Activated T-cell treated with anti-CD3 and anti-CD28 coated beads for 24 hours (primary cell): ENCODE results near the gene MSANTD4.
"Not testable (repeated sequence)": the region's sequence is repeated elsewhere in the genome, so short reads cannot be mapped to it uniquely, and the experiment has no call there.

Experiments
- DNase-seq: peaks from one replicate; pipeline ENCODE4 v3.0.0-alpha.2; 2020; ENCODE audit warnings: low read depth

MSANTD4 gene

DNA sequence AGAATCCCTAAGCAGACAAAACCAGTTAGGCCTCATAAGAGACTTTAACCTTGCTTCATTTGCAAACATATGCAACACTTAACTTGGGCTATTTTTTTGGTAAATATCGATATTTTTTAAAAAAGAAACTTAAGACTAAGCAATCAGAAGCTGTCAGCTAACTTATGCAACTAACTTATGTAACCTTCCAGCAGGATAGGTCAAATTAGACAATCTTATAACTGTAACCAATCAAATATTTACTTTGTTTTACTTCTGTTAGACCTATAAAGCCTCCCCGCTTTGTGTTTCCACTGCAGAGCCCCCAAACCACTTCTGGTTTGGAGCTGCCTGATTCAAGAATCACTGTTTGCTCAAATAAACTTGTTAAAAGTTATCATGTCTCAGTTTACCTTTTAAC lies 8.0 kb downstream of the MSANTD4 start:
- DNase-seq, result no peak

DNA sequence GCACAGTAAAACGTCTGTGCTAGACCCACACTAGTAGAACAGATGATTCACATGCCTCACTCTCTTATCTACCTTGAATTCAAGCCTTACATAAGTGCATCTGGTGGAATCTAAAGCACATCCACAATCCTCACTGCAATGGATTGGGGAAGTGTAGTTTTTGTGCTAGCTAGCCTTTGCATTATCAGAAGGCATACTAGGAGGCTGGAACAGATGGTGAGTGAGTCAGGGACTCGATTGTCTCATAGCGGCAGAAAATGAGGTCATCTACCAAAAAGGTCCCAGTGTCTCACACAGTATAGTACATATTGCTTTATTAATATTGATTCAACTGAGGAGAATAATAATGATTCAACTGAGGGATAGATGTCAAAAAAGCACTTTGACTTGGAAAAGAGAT lies 9.3 kb downstream of the MSANTD4 start:
- no peak for DNase-seq

DNA sequence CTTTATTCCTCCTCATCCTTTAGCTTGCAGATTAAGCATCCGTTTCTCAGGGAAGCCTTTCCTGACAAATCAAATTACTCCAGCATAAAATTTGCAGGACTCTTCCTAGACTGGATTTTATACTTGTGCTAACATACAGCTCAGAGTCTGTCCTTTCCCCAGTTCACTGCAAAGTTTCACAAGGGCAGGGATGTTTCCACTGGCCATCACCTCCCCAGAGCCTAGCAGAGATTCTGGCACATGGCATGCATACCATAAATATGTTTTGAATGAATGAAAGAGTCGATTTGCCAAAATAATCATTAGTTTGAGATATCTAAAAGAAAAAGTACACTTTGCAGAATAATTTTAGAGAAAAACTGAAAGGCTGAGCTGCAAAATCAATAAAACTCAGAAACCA lies 10.6 kb downstream of the MSANTD4 start:
- no peak for DNase-seq

DNA sequence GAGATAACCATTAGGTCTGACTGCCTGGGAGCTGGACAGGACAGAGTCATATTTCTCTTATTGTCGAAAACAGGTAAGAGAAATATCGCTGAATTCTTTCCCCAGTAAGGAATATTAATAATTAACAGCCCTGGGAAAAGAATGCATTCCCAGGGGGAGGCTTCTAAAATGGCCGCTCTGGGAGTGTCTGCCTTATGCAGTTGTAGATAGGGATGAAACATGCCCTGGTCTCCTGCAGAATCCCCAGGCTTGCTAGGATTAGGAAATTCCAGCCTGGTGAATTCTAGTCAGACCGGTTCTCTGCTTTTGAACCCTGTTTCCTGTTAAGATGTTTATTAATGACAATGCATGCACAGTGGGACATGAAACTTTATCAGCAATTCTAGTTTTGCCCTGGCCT lies 18.9 kb downstream of the MSANTD4 start:
- DNase-seq, result not testable (repeated sequence)

DNA sequence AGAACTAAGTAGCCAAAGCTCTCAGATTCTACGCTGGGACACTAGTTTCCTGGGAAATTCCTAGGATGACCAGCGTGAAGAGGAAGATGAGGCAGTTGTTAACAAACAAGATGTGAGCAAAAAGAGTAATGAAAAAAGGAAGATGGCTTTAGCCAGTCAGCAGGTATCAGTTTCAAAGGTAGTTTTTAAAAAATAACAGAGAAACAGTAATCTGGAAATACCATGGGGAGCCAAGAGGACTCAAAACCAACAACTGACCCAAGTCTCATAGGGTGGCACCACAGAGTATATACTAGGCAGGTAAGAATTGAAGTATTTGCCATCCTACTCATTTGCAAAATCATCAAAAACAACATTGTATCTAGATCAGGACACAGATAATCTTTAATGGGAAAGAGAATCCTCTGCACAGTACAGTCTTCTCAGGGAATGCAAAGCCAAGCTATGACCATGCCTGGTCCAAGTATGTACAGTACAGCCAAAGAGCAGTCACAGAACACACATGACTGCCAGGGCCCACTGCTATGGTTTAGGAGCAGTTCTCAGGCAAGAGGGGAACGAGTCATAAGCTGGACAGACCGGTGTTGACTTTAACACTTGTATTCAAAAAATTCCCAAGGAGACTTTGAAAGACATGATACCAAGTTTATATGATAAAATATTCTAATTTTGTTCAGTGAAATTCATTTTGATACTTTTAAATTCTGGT lies 20.6 kb downstream of the MSANTD4 start:
- no peak for DNase-seq

DNA sequence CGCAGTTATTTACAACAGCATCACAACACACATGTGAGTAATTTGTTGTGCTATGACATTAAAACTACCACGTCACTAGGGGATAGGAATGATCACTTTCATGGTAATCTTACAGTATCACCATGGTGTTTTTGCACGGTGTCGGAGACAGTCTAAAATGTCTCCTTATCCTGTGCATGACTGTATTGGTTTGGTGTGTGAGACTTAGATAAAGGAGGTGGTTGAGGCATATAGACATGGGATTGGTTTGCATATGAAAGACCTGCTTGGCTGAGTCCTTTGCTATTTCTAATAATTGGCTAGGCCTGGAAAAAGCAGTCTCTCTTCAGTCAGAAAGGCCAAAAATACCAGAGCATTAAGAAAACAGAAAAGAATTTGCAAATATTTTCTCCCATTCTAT lies 30.2 kb downstream of the MSANTD4 start:
- no peak for DNase-seq

DNA sequence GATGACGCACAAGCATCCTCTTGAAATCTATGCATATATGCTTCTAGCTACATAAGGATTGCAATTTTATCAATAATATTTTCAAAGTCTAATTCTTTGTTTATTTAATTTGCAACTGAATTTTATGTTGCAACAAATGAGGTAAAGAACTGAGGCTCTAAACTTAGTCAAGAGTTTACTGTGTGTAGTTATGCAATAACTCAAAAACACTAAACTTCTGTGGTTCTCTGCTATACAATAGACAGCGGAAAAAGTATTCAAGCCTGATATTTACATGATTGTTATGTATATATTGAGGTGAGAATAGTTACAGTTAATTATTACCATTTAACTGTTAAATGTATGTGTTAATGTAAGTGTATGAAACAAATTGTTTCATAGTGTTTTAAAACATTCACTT lies 32.9 kb downstream of the MSANTD4 start:
- DNase-seq, result no peak

DNA sequence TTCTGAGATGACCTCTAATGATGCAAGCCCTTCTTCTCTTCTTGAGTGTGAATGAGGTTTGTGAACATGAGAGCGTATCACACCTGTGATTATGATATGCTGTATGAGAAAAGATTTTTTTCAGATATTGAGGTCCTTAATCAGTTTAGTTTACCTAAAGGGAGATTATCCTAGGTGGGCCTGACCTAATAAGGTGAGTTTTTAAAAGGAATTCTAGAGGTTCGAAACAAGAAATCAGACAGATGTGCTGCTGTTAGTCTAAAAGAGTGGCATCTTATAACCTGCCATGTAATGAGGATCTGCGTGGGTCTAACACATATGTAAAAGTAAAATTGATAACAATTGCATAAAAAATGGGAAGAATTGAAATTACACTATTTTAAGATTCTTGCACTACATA lies 33.8 kb downstream of the MSANTD4 start:
- DNase-seq, result no peak

DNA sequence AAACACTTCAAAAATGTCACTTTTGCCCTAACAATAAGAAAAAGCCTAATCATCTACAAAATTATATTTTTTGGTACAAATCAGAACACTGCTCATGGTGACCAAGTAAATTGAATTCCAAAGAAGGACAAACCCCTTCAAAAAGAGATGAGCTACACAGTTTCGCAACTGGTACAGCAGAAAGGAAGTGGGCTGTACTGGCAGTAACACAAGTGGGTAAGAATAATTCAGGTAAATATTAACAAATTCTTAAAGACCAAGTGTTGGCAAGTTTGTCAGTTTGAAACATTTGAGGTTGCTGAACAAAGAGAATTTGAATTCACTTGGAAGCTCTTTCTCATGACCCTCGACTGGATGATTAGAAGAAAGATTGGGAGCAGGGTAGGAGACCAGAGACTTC lies 35.5 kb downstream of the MSANTD4 start:
- DNase-seq, result no peak

DNA sequence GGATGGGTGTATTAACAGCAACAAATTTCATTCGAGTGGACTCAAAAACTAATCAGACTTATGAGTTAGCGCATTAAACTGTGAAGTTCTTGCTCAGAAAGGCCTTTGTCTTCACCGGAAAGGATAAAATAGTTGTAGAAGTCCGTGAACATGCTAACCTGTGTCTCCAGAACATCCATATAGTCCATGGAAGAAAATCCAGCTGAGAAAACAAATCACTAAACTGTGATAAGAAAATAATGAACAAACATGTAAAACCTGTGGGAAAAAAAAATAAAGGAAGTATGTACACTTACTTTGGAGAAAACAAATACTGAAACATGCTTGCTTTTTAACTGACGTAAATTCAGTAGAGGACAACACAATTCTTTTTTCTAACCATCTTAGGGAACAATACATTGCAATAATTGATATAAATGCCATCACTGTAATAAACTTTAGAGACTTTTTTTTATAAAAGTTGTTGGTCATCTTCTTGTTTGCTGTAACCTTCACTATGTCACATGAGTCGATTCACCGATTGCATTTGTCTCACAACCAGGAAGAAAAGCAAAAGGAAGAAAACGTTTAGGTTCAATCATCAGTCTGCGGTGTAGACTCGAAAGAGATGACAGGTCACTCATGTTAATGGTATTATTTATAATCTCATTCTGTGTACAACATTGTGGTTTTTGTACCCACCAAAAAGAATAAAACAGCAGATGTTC lies 41.9 kb downstream of the MSANTD4 start:
- DNase-seq, result no peak

DNA sequence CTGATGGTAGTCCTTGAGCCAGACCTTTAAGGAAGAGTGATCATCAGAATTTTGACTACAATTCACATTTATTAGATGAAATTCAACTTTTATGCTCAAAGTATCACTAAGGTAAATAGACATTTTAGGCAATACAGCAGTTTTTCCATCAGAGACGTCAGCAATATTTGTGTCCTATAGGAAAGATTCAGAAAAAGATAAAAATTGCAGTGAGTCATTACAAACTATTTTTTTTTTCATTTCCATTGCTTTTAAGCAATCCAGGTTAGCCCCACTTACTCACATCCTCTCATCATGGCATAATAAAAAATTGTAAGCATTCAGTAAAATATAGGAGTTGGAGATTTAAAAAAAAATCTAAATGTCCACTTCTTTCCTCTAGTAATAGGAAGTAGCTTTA lies 46.9 kb downstream of the MSANTD4 start:
- DNase-seq, result no peak

DNA sequence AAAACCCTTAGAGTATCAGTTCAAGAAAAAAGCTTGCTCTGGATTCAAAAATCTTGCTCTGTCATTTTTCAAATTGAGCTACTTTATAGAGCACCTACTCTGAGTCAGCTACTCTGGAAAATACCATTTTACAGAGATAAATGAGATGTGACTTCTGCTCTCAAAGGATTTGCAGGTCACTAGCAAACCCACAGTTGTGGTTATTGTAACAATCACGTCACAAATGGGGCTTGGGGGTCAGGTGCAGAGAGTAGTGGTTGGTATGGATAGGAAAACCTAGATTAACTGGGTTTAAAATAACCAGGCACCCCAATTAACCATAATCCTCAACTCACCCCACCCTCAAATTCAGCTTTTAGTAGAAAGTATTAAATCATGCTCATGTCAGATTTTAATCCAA lies 52.3 kb downstream of the MSANTD4 start:
- DNase-seq, result no peak

DNA sequence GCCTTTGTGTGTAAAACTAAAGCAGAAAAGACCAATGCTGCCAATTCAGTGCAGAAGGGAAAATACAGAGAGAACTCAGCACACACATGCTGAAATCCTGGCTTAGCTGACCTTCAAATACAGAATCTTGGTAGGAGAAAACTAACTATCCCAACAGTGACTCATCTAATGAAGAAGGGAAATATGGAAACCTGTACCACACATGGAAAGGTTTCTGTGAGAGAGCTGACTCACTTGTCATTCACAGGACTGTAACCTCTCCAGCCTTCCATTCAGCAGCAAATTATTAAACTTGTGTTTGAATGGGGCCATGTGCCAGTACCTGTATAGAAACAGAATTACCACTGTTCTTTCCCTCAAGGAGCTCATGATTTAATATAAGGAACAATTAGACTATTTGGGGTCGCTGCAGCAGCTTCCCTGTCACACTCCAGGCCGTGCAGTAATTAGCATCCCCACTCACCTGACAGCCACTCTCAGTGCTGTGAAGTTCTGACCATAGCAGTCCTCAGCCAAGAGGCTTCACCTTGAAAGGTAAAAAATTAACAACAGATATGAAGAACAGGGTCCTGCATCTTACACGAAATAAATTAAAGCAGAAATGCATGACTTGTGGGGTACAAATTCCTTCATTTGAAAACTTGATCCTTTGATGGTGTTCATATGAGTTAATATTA lies 53.9 kb downstream of the MSANTD4 start:
- no peak for DNase-seq

DNA sequence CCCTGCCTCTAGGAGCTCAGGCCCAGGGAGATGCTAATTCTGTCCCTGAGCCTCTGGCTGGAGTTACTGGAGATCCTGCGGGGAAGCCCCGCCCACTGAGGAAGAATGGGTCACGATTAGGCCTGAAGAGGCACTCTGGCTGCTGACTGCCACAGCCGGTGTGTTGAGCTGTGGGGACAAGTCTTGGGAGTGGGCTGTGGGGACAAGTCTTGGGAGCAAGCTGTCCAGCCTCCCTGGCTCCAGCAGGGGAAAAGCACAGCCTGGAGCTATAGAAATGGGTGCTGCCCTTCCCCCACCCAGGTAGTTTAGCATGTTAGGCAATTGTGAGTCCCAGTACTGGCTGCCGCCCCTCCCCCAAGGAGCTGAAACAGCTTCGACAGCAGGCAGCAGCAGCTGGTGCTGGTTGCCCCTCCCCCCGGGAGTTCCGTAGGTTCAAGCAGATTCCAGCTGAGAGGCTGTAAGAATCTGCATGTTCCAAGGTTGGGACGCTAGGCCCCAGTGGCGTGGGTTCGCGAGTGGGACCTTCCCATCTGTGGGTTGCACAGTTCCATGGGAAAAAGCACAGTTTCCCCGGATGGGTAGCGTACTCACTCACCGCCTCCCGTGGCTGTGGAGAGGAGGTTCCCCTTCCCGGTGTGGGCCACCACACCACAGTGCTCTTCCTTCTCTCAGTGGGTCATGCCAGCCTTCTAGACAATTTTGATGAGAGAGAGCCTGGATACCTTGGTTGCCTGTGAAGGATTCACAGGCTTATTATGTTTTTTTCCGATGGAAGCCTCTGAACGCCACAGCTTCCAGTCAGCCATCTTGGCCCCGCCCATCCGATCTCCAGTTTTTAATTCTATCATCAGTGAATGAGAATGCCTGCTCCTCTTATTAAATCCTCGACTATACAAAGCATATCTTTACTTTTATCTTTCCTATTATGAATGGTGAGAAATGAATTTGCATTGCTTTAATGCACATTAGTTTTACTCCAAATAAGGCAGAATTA lies 61.5 kb downstream of the MSANTD4 start:
- DNase-seq, result no peak
